Ureter (tissue), 1 donor: Measurements from ENCODE around the gene UBL7. TPM values are rescaled to one million over a fixed set of nuclear protein-coding genes. Genes with fewer than 3 reads are reported as not detected.
"Not testable (repeated sequence)": the region's sequence is repeated elsewhere in the genome, so short reads cannot be mapped to it uniquely, and the experiment has no call there.

Source experiments
- DNase-seq: peaks from one replicate; pipeline ENCODE4 v3.0.0-alpha.2; 2020; ENCODE audit warnings: low spot score
- total RNA-seq: library from RNA; stranded (reverse); gene quantifications from one replicate; pipeline ENCODE4 v1.2.4, GENCODE V29; 2023
- donor health status: DM: yes; HTN: yes; CAD: no.

Gene UBL7, protein sequence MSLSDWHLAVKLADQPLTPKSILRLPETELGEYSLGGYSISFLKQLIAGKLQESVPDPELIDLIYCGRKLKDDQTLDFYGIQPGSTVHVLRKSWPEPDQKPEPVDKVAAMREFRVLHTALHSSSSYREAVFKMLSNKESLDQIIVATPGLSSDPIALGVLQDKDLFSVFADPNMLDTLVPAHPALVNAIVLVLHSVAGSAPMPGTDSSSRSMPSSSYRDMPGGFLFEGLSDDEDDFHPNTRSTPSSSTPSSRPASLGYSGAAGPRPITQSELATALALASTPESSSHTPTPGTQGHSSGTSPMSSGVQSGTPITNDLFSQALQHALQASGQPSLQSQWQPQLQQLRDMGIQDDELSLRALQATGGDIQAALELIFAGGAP
- total RNA-seq, result 26.7 TPM

DNA sequence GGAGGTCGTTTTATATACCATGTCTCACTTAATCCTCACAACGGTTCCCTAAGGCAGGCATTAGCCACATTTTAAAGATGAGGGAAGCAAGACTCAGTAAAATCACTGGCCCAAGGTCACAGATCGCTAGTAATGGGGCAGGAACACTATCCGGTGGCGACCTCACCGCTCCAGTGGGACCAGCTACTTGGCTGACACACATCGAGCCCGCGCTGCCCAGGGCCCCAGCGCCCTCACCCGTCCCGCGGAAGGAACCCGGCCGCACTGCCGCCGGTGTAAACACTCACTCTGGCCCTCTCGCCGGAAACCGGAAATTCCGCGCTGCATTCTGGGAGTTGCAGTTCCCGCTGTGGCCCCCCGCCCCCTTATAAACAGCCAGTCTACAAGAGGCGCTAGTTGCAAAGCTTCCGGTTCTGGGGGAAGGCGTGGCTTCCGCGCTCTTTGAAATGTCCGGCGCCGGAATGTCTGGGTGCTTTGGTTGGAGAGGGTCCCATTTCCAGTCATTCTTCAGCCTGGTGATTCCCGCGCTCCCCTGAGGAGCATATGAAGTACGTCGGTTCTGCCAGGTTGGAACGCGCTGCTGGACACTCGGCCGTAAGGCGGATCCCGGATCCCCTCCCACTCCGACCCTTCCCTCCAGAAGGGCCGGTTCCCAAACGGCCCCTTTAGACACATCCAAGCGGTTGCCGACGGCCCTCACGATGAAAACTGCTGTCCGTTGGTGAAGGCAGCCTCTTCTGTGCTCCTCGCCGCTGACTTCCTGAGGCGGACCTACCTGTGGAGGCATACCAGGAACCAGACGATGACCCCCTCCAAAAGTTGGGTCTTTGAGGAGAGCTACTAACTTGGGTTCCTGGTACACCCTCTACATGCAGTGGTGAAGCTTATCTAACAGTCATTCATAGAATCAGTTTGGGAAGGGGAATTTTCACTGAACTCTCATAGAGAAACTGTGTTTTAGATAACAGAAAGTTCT lies at the start of gene UBL7:
TSS of gene UBL7 (minus strand) at position 290 of the 976 bp plus-strand sequence. CDS start 2,293 bp downstream, outside the sequence.
- peak; percentile 97 for DNase-seq

- DNase-seq, result no peak
These were observed 45.5 kb upstream of the UBL7 start for GRCh38 chr15:74506515-74506840.

GRCh38 chr15:74505837-74506514 lies 45.0 kb upstream of the UBL7 start:
- no peak for DNase-seq

DNA sequence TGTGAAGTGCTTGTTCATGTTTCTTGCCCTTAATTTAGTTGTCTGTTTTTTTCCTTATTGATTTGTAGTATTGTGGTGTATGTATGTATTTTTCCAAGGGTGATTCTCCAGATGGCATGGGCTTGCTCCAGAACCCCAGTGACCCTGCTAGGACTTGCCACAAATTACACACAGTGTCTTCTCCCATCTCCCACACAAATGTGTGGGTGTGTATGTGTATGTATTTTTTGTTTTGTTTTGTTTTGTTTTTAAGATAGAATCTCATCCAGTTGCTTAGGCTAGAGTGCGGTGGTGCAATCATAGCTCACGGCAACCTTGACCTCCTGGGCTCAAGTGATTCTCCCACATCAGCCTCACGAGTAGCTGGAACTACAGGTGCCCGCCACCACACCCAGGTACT lies 43.9 kb upstream of the UBL7 start:
- no peak for DNase-seq

DNA sequence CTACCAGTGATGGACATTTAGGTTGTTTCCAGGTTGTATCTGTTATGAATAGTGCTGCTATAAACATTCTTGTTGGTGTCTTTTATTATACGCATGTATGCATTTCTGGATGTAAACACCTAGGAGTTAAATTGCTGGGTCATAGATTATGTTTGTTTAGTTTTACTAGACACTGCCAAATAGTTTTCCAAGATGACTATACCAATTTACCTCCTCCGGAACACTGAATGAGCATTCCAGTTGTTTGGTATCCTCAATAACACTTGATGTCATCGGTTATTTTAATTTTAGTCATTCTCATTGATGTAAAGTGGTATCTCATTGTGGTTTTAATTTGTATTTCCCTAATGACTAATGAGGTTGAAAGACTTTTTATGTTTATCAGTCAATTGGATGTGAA lies 43.5 kb upstream of the UBL7 start:
- no peak for DNase-seq

DNA sequence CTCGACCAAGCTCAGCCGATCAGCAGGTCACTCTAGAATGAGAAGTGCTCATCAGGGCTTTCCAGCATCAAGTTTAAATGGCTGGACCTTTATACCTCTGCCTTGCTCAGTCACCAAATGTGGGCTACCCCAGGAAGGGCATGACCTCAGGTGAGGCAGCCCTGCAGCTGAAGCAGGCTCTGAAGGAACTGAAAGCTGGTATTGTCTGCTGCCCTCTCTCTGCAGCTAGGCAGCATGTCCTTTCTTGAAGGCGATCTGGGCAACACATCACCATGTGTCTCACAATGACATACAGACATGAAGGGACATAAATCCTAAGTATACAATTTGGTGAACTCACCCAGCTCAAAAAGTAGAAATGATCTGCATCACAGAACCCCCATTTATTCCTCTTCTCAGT lies 41.3 kb upstream of the UBL7 start:
- DNase-seq, result no peak

- no peak for DNase-seq
These were observed 39.4 kb upstream of the UBL7 start for GRCh38 chr15:74500401-74500800.

DNA sequence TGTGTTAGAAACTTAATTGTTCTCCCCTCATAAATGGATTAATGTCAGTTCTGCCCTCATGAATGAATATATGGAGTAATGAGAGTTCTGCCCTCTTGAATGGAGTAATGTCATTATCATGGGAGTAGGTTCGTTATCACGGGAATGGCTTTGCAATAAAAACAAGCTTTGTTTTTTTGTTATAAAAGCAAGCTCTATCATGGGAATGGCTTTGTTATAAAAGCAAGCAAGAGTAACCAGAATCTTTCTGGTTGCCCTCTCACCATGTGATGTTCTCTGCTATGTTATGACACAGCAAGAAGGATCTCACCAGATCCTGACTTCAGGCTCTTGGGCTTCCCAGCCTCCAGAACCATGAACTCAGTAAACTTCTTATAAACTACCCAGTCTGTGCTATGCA lies 38.4 kb upstream of the UBL7 start:
- no peak for DNase-seq

GRCh38 chr15:74497584-74497983 lies 36.6 kb upstream of the UBL7 start:
- DNase-seq, result no peak

DNA sequence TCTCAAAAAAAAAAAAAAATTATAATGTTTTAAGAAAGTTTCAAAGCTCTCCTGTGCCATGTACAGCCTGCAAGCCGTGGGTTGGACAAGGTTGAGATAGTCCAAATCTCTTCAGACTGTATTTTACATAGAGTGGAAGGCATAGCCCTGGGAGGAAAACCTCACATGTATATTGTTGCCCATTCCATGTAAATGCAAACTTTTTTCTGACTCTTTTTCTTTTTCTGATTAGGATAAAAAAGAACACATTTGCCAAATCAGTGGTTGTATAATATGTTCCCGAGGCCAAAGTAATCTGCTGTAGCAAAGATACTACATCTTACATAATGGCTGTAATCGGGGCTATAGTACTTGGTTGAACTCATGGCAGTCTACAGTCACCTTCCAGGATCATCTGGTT lies 35.7 kb upstream of the UBL7 start:
- DNase-seq, result no peak

DNA sequence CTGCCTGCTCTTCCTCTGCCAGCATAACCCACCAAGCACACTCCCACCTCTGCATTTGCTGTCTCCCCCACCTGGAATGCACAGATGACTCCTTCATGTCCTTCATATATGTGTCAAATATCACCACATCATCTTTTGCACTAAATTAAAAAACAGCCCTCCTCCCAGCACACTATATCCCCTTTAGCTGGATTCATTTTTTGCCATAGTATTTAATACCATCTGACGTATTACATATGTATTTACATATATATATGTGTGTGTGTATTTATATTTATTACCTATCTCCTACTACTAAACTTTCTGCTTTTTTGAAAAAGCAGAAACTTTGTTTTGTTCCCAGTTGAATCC lies 29.4 kb upstream of the UBL7 start:
- no peak for DNase-seq

GRCh38 chr15:74489518-74490338 lies 28.8 kb upstream of the UBL7 start:
- DNase-seq, result no peak

GRCh38 chr15:74488776-74489175 lies 27.8 kb upstream of the UBL7 start:
- DNase-seq, result no peak

DNA sequence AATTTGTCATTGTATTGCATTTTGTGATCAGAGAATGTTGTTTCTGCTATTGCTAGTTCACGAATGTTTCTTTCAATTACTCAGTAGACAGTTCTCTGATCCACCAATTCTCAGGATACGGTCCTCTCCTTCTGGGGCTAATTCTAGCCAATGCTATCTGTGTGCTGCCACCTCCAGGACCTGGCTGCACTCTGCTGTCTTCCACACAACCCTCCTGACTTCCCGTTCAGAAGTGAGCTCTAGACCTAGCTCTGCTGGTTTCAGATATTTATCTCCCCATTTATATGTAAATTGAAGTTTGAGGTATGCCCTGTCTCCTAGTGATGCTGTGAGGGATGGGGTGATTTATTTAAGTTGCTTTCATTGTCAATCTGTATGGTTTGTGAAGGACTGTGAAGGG lies 21.7 kb upstream of the UBL7 start:
- no peak for DNase-seq

- DNase-seq, result not testable (repeated sequence)
These were observed 19.4 kb upstream of the UBL7 start for GRCh38 chr15:74480364-74480763.

DNA sequence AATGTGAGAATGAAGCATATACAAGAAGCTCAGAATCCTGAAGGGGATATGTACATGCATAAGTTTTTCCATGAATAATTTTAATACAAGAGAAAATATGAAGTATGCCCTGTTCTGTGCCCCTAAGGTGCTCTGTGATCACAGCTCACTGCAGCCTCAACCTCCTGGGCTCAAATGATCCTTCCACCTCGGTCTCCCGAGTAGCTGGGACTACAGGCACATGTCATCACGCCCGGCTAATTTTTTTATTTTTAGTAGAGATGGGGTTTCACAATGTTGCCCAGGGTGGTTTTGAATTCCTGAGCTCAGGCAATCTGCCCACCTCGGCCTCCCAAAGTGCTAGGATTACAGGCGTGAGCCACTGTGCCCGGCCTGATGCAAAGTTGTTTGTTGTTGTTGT lies 10.7 kb upstream of the UBL7 start:
- DNase-seq, result not testable (repeated sequence)

DNA sequence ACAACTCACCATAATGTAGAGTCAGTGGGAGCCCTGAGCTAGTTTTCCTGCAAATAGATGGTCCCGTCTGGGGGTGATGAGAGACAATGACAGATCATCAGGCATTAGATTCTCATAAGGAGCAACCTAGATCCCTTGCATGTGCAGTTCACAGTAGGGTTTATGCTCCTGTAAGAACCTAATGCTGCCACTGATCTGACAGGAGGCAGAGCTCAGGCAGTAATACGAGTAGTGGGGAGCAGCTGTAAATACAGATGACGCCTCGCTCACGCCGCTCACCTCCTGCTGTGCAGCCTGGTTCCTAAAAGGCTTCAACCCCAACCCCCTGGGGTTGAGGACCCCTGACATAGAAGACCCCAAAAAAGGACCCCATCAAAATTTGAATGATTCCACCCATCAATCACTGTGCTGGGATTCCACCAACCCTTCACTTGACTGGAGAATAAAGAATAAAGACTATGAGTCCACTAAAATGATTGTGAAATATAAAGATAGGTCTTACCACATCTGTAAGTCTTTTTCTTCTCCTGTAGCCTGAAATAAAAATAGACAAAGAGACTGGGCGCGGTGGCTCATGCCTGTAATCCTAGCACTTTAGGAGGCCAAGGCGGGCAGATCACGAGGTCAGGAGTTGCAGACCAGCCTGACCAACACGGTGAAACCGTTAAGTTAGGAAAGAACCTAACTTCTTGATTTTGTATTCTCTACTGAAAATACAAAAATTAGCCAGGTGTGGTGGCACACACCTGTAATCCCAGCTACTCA lies 9.9 kb upstream of the UBL7 start:
- DNase-seq, result no peak

- DNase-seq, result no peak
These were observed 7.5 kb upstream of the UBL7 start for GRCh38 chr15:74468341-74469032.

- DNase-seq, result no peak
These were observed 5.6 kb upstream of the UBL7 start for GRCh38 chr15:74466570-74466969.

DNA sequence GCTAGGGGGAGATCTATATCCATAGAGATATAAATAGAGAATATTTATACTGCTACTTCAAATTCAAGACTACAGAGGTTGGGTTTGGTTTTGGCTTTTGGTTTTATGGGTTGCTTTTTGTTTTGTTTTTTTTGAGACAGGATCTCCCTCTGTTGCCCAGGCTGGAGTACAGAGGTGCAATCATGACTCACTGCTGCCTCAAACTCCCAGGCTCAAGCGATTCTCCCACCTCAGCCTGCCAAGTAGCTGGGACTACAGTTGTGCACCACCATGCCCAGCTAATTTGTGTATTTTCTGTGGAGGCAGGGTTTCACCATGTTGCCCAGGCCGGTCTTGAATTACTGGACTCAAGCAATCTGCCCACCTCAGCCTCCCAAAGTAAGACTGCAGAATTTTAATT lies 3.9 kb upstream of the UBL7 start:
- DNase-seq, result no peak
